ENCODE data around the gene C14orf93.
"Not testable (repeated sequence)": the region's sequence is repeated elsewhere in the genome, so short reads cannot be mapped to it uniquely, and the experiment has no call there.

Gene C14orf93

DNA sequence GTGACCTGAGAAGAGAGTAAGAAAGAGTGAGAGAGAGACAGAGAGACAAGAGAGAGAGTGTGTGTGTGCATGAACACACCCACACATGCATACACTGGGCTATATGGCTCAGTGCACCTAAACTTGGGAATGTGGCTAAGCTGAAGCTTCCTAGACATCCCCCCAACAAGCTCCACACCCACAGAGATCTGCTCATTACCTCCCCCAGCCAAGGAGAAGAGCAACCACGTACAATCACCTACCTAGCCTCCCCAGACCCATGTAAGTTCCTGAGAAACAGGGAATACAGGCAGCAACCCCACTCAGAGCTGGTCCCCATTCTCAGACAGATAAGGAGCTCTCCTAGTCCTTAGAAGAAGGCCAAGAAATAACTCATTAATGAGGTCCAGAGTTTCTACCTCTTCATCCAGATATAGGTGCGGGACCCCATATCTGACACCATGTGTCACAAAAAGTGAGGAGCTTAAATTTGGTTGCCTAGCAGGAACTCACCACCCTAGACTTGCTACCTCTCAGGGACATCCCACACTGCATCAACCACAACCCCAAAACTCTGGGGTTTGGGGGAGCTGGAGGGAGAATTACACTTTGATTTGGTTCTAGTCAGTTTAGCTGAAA is 37.5 kb downstream of the C14orf93 start:
- no peak for DNase-seq

DNA sequence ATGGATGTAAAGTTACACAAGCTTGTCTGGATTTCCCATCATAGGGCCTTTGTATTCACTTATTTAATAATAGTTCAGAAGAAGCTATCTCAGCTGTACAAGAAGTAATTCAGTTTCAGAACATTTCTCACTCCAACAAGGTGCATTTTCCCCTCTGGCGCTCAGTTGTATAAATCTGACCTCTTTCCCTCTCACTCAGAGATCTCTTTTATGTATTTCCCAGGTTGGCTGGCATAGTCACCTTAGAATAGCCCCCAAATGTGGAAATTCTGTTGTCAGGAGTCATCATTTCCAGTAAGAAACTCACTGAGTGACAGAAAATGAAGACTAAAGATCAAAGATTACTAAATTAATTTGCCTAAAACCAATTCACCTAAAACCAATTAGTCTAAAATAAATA is 38.8 kb downstream of the C14orf93 start:
- no peak for DNase-seq

DNA sequence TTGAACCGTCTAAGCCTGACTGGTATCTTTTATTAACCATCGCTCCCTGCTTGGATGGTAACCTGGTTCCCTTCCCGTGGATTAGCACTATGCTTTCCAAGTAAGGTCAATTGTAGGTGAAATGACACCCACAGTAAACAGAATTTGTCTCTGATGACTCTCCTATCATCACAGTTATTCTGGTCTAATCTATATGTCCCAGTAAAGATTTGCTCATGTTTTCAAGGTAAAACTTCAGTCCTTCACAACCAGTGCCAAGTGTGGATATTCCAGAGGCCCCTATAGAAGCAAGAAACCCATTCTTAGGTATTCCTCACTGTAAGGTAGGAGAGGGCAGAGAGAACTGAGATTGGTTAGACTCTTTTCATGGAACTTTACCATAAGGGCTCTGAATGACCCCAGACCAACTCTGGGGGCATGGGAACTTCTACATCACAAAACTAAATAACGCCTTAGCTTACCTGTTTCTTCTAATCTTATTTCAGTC is 43.1 kb downstream of the C14orf93 start:
- no peak for DNase-seq

DNA sequence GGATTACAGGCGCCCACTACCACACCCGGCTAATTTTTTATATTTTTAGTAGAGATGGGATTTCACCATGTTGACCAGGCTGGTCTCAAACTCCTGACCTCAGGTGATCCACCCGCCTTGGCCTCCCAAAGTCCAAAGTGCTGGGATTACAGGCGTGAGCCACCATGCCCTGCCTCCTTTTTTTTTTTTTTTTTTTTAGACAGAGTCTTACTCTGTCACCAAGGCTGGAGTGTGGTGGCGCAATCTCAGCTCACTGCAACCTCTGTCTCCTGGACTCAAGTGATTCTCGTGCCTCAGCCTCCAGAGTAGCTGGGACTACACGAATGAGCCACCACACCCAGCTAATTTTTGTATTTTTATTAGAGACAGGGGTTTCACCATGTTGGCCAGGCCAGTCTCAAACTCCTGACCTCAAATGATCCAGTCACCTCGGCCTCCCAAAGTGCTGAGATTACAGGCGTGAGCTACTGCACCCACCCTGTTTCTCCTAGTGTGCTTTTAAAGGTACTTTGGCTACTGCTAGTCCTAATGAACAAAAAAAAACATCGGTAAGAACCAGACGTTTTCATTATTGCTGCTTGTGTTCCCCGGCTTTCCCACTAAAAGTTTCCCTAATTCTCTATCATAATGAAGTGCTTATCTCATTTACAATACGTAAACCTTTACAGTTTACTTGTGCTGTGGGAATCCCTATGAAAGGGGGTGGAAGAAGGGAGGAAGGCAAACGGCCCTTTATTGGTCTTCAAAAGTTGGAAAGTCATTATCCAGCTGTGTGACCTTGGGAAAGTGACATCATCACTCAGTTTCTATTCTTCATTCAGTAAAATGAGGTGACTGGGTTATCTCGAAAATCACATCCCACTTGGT is 43.8 kb downstream of the C14orf93 start:
- not testable (repeated sequence) for DNase-seq

DNA sequence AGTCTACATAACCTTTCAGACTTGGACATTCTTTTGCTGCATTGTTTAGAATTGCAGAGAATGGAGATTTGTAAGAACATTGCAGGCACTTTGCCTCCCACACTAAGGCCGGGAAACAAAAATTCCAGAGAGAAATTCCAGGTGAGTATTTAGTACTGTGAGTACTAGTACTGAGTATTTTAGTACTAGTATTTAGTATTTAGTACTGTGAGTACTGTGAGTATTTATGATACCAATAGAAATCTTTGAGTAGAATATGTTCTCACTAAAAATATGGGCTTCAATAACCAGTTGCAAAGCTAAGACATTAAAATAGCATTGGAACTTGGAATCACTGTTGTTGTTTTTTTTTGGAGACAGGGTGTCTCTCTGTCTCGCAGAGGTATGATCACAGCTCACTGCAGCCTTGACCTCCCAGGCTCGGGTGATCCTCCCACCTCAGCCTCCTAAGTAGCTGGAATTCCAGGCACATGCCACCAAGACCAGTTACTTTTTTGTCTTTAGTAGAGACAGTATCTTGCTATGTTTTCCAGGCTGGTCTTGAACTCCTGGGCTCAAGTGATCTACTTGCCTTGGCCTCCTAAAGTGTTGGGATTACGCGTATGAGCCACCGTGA is 47.8 kb downstream of the C14orf93 start:
- DNase-seq: no peak

DNA sequence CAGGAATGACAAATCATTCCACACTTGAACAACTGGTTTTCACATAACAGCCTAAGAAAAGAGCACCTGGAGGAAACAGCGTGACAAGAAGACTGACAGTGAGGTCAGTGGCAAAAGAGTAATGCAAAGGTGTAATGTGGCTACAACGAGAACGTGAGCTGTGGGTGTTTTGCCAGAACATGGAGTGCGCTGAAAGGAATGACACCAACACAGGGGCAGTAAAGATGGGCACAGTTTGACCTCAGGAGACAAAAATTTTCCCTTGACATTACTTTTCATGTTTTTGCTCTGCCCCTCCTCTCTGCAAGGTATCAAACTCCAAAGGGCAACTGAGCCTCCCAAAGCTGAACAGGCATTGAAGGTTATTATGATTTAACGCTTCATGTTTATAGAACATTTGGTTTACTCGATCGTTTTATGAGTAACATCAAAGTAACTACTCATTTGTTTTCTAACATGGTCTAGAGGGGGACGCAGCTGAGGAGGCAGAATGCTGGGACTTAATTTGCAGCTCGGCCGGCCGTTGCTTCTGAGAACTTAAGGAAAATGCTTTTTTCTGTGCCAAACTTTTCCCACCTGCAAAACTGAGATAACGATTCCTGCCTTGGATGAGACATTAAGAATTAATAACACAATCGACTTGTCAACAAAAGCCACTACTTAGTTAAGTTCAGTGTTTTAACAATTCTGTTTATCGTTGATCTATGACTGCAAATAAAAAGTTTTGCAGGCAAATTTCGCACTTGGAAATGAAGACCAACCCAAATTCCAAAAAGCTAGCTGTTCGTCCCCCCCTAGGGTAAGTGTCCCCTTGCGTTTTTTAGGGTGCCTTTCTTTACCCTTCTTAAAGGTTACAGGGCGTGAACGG is 54.0 kb downstream of the C14orf93 start:
- no peak for DNase-seq

DNA sequence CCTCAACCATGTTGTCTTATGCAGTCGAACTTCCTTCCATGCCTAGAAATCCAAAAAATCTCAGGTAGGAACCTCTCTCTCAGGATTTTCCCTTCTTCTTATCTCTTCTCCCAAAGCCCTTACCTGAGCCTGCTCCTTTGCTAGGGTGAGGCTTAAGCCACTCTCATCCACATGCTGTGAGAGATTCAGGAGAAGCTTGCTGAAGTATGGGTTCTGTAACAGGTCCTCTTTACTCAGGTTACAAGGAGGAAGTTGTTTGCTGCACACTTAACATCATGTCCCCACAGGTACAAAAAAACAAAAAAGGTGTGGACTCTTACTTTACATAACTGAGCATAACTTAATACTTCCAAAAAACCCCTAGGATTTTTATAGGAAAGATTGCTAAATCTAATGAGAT is 57.5 kb downstream of the C14orf93 start:
- DNase-seq: no peak

DNA sequence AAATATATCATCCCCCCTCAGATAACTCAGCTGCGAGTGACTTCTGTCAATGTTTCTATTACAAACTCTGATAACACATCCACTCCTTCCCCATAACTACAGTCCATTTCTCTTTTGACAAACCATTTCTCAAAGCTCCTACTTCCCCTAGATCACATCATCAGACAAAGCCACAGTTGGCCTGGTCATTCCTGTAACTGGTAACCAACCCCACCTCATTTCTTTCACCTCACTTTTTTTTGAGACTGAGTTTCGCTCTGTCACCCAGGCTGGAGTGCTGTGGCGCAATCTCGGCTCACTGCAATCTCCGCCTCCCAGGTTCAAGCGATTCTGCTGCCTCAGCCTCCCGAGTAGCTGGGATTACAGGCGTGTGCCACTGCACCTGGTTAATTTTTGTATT is 58.1 kb downstream of the C14orf93 start:
- not testable (repeated sequence) for DNase-seq

DNA sequence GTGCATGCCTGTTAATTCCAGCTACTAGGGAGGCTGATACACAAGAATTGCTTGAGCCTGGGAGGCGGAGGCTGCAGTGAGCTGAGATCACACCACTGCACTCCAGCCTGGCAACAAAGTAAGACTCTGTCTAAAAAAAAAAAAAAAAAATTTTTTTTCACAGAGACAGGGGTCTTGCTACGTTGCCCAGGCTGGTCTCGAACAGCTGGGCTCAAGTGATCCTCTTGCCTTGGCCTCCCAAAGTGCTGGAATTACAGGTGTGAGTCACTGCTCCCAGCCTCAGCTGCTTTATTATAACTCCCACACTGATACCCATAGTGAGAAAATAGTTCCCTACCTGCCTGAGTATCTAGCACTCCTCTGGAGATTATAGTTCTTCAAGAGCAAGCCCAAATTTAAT is 64.3 kb downstream of the C14orf93 start:
- DNase-seq: no peak

DNA sequence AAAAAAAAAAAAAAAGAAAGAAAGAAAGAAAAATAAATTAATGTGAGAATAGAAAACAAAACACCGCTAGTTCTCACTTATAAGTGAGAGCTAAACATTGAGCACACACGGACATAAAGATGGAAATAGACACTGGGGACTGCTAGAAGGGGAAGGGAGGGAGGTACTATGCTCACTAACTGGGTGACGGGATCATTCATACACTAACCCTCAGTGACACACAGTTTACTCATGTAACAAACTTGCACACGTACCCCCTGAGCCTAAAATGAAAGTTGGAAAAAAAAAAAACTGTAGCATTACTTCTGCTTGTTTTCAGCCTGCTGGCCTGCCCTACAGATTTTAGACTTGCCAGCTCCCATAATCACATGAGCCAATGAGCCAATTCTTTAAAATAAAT is 70.3 kb downstream of the C14orf93 start:
- DNase-seq: no peak

Data from NCI-H1694 treated with DMSO at 0.1 percent for 48 hours (cell line).